SK-N-SH (cell line): Measurements from ENCODE around the gene GRK1.

Source experiments
- ELF1 ChIP-seq: IDR thresholded peaks from 2 replicates; pipeline ENCODE4 v1.4.0; 2012
- FOXJ3 ChIP-seq: sonication (generic); formaldehyde crosslinking; IDR thresholded peaks from 2 replicates; pipeline ENCODE4 v1.5.1; 2020; ENCODE audit warnings: mild to moderate bottlenecking, missing genetic modification reagents
- TCF12 ChIP-seq: IDR thresholded peaks from 2 replicates; pipeline ENCODE4 v1.4.0; 2012
- TF ChIP-seq, protein P1 (sequence below): fragments of 200-600 bp; sonication (generic); IDR thresholded peaks from 2 replicates; pipeline ENCODE4 v1.6.1; 2017; ENCODE audit warnings: antibody characterized with exemption, mild to moderate bottlenecking, moderate library complexity

DNA sequence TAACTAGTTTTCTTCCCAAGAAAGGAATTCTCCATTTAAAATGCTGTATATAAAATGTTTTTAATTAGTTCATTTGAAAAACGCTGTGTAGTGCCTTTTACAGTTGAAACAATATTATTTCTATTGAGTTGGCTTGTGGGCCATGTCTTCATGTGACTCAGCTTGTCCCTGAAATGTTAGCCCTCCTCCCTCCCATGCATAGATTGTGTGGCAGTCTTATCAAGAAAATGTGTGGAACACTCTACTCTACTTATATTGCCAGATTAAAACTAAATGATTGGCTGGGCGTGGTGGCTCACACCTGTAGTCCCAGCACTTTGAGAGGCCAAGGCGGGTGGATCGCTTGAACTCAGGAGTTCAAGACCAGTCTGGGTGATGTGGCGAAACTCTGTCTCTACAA, 49.1 kb upstream of the GRK1 start:
- TF ChIP-seq ELF1 (no peak), TCF12 (no peak), FOXJ3 (CRISPR knock-in tag) (no peak)
- TF ChIP-seq, protein P1, sequence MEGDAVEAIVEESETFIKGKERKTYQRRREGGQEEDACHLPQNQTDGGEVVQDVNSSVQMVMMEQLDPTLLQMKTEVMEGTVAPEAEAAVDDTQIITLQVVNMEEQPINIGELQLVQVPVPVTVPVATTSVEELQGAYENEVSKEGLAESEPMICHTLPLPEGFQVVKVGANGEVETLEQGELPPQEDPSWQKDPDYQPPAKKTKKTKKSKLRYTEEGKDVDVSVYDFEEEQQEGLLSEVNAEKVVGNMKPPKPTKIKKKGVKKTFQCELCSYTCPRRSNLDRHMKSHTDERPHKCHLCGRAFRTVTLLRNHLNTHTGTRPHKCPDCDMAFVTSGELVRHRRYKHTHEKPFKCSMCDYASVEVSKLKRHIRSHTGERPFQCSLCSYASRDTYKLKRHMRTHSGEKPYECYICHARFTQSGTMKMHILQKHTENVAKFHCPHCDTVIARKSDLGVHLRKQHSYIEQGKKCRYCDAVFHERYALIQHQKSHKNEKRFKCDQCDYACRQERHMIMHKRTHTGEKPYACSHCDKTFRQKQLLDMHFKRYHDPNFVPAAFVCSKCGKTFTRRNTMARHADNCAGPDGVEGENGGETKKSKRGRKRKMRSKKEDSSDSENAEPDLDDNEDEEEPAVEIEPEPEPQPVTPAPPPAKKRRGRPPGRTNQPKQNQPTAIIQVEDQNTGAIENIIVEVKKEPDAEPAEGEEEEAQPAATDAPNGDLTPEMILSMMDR, result no peak
